ENCODE results near the gene ABCB8.

DNA sequence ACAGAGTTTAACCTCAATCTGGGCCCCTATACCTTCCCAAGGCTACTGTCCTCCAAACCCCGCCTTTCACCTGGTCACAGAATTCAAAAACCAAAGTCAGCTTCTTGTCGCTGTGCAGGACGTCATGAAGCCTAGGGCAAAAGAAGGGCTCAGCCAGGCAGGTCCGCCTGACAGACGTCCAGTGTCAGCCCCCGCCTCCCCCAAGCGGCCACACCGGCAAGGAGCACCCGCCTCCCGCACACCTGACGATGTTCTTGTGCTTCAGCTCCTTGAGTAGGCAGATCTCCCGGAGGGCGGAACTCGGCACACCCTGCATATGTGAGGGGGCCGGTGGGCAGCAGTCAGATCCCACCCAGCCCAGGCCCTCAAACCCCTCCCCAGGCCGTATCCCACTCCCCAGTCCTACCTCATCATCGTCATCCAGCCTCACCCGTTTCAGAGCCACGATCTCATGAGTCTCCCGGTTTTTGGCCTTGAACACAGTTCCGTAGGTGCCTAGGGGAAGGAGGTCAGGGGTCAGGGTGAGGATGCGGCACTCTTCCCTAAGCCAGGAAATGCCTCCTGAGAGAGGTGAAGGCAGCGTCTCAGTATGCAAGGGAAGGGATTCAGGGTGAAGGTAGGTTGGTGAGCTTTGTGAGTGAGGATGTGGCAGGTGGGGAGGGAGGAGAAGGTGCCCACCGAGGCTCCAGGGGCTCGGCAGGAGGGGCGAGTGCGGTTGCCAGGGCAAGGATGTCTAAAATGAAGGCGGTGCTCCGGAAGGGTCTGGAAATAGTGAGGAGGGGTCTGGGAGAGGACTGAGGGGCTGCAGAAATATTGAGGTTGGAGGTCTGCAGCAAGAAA lies 28.6 kb downstream of the ABCB8 start:
- TF ChIP-seq, protein P1, sequence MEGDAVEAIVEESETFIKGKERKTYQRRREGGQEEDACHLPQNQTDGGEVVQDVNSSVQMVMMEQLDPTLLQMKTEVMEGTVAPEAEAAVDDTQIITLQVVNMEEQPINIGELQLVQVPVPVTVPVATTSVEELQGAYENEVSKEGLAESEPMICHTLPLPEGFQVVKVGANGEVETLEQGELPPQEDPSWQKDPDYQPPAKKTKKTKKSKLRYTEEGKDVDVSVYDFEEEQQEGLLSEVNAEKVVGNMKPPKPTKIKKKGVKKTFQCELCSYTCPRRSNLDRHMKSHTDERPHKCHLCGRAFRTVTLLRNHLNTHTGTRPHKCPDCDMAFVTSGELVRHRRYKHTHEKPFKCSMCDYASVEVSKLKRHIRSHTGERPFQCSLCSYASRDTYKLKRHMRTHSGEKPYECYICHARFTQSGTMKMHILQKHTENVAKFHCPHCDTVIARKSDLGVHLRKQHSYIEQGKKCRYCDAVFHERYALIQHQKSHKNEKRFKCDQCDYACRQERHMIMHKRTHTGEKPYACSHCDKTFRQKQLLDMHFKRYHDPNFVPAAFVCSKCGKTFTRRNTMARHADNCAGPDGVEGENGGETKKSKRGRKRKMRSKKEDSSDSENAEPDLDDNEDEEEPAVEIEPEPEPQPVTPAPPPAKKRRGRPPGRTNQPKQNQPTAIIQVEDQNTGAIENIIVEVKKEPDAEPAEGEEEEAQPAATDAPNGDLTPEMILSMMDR (conservative IDR thresholded peaks at IDR 0.05; ENCODE audit: low read depth, low read length): no peak
- TF ChIP-seq SMC3 (IDR thresholded peaks at IDR 0.05; ENCODE audit: low read depth, low read length) (no peak), MXI1 (IDR thresholded peaks at IDR 0.05; ENCODE audit: borderline replicate concordance, low read depth, low read length) (no peak), POLR2A (IDR thresholded peaks at IDR 0.05; ENCODE audit: low read depth, low read length) (no peak), RAD21 (IDR thresholded peaks at IDR 0.05; ENCODE audit: low read length) (no peak), MAFK (IDR thresholded peaks at IDR 0.05; ENCODE audit: low read depth, low read length) (no peak), RFX5 (IDR thresholded peaks at IDR 0.05; ENCODE audit: low read depth, low read length) (no peak)
